ENCODE data around the gene SLC12A1. TPM values are rescaled to one million over a fixed set of nuclear protein-coding genes. Genes with fewer than 3 reads are reported as not detected.

The SLC12A1 gene
- total RNA-seq, 2 experiments from 2014 or later = not detected

GRCh38 chr15:48317221-48317620 is 111.1 kb downstream of the SLC12A1 start:
- H3K27ac ChIP-seq (ENCODE audit: low read depth, low read length, poor library complexity, severe bottlenecking) = no peak overlapping the region
- intact Hi-C loops (cut with micrococcal nuclease; ENCODE audit: unreplicated experiment) = no loop called here
- DNase-seq (ENCODE audit: low spot score) = no peak
- H2AFZ ChIP-seq (ENCODE audit: low read length) = no peak overlapping the region
- no peaks in the 10 kb centered on the region for H3K9me3 ChIP-seq (ENCODE audit: low read length)
- H3K4me2 ChIP-seq (ENCODE audit: low read length) = no peak overlapping the region
- ChIA-PET POLR2A (no interaction called here), CTCF (ENCODE audit: unreplicated experiment) (no interaction called here)
- no TSS peak for BruUV-seq (replicated peaks)
- H3K36me3 ChIP-seq (ENCODE audit: insufficient read depth, low read length) = no peaks in the 10 kb centered on the region
- no peaks in the 10 kb centered on the region for H3K79me2 ChIP-seq (ENCODE audit: insufficient read depth, low read depth, low read length)
- no peak overlapping the region for H3K4me3 ChIP-seq (ENCODE audit: low read depth, low read length, poor library complexity, severe bottlenecking)
- no peaks in the 10 kb centered on the region for H3K9me2 ChIP-seq (ENCODE audit: insufficient read depth, low read length)
- H4K20me1 ChIP-seq (ENCODE audit: insufficient read depth, low read length) = no peaks in the 10 kb centered on the region
- TF ChIP-seq EZH2phosphoT487 (IDR thresholded peaks at IDR 0.05; ENCODE audit: borderline replicate concordance, low read depth, low read length) = no peak
- TF ChIP-seq, protein P1, sequence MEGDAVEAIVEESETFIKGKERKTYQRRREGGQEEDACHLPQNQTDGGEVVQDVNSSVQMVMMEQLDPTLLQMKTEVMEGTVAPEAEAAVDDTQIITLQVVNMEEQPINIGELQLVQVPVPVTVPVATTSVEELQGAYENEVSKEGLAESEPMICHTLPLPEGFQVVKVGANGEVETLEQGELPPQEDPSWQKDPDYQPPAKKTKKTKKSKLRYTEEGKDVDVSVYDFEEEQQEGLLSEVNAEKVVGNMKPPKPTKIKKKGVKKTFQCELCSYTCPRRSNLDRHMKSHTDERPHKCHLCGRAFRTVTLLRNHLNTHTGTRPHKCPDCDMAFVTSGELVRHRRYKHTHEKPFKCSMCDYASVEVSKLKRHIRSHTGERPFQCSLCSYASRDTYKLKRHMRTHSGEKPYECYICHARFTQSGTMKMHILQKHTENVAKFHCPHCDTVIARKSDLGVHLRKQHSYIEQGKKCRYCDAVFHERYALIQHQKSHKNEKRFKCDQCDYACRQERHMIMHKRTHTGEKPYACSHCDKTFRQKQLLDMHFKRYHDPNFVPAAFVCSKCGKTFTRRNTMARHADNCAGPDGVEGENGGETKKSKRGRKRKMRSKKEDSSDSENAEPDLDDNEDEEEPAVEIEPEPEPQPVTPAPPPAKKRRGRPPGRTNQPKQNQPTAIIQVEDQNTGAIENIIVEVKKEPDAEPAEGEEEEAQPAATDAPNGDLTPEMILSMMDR (conservative IDR thresholded peaks at IDR 0.05; ENCODE audit: low read length) = no peak
- H3K4me1 ChIP-seq (ENCODE audit: insufficient read depth, low read length, poor library complexity, severe bottlenecking) = no peaks in the 10 kb centered on the region

DNA sequence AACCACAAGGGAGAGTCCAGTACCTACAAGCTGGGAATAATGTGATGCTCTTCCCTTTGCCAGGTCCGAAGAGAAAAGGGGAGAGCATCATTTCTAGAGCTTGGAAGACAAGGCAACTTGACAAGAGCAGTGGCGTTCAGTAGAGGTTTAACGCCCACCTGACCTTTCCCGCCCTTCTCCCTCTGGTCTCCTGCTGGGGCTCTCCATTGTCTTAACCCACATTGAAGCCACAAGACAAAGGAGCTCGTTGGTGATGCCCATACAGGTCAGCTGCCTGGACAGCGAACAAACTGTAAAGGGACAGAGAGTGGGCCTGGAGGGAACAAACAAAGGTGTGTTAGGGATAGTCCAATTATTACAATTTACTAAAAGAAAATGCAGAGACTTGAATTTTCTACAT is 112.0 kb downstream of the SLC12A1 start:
- no peak for DNase-seq (ENCODE audit: low spot score)
- no TSS peak for BruUV-seq (replicated peaks)
- Histone ChIP-seq H3K4me1 (ENCODE audit: insufficient read depth, low read length, poor library complexity, severe bottlenecking) (no peaks in the 10 kb centered on the region), H3K36me3 (ENCODE audit: insufficient read depth, low read length) (no peaks in the 10 kb centered on the region), H3K9me2 (ENCODE audit: insufficient read depth, low read length) (no peaks in the 10 kb centered on the region), H3K79me2 (ENCODE audit: insufficient read depth, low read depth, low read length) (no peaks in the 10 kb centered on the region), H3K27ac (ENCODE audit: low read depth, low read length, poor library complexity, severe bottlenecking) (no peak overlapping the region), H4K20me1 (ENCODE audit: insufficient read depth, low read length) (no peaks in the 10 kb centered on the region), H3K4me2 (ENCODE audit: low read length) (no peak overlapping the region), H3K4me3 (ENCODE audit: low read depth, low read length, poor library complexity, severe bottlenecking) (no peak overlapping the region), H2AFZ (ENCODE audit: low read length) (no peak overlapping the region), H3K9me3 (ENCODE audit: low read length) (no peaks in the 10 kb centered on the region)
- intact Hi-C loops (cut with micrococcal nuclease; ENCODE audit: unreplicated experiment) = no loop called here
- ChIA-PET CTCF (ENCODE audit: unreplicated experiment) (no interaction called here), POLR2A (no interaction called here)
- no peak for TF ChIP-seq EZH2phosphoT487 (IDR thresholded peaks at IDR 0.05; ENCODE audit: borderline replicate concordance, low read depth, low read length)
- TF ChIP-seq, protein P1 (conservative IDR thresholded peaks at IDR 0.05; ENCODE audit: low read length) = no peak

GRCh38 chr15:48323294-48323693 is 117.2 kb downstream of the SLC12A1 start:
- no TSS peak for BruUV-seq (replicated peaks)
- peaks cover 27% of the 10 kb centered on the region for H3K4me1 ChIP-seq (ENCODE audit: insufficient read depth, low read length, poor library complexity, severe bottlenecking)
- CTCF ChIA-PET (ENCODE audit: unreplicated experiment) = no interaction called here
- TF ChIP-seq EZH2phosphoT487 (IDR thresholded peaks at IDR 0.05; ENCODE audit: borderline replicate concordance, low read depth, low read length) = no peak
- TF ChIP-seq, protein P1 (conservative IDR thresholded peaks at IDR 0.05; ENCODE audit: low read length) = no peak
- no peaks in the 10 kb centered on the region for H3K9me3 ChIP-seq (ENCODE audit: low read length)
- H3K4me3 ChIP-seq (ENCODE audit: low read depth, low read length, poor library complexity, severe bottlenecking) = no peak overlapping the region
- H2AFZ ChIP-seq (ENCODE audit: low read length) = no peak overlapping the region
- H3K36me3 ChIP-seq (ENCODE audit: insufficient read depth, low read length) = peaks cover 7% of the 10 kb centered on the region; the same call in 1 of the 2 replicates
- H3K9me2 ChIP-seq (ENCODE audit: insufficient read depth, low read length) = no peaks in the 10 kb centered on the region
- H3K79me2 ChIP-seq (ENCODE audit: insufficient read depth, low read depth, low read length) = peaks cover 14% of the 10 kb centered on the region; the same call in 1 of the 2 replicates
- POLR2A ChIA-PET = no interaction called here
- no peak overlapping the region for H3K4me2 ChIP-seq (ENCODE audit: low read length)
- no peak for DNase-seq (ENCODE audit: low spot score)
- no peak overlapping the region for H3K27ac ChIP-seq (ENCODE audit: low read depth, low read length, poor library complexity, severe bottlenecking)
- H4K20me1 ChIP-seq (ENCODE audit: insufficient read depth, low read length) = peaks cover 8% of the 10 kb centered on the region; the same call in 1 of the 2 replicates
- intact Hi-C loops (cut with micrococcal nuclease; ENCODE audit: unreplicated experiment) = no loop called here

Data from OCI-LY7 (cell line).